DOHH2 (cell line): ENCODE measurements around the gene AFG1L.

Experiments
- H3F3A ChIP-seq: fragments of 200-600 bp; sonication (generic), shearing (Covaris generic); 2 replicates; pipeline ENCODE4 v1.6.0; 2016; ENCODE audit warnings: antibody characterized with exemption, mild to moderate bottlenecking; ENCODE audit not compliant: control insufficient read depth, insufficient read depth
- H3K27ac ChIP-seq: fragments of 200-600 bp; sonication (generic); 2 replicates; pipeline ENCODE4 v1.5.1; 2014; ENCODE audit warnings: low read depth, mild to moderate bottlenecking, low read length, moderate library complexity
- H3K27me3 ChIP-seq: fragments of 200-600 bp; sonication (generic); 2 replicates; pipeline ENCODE4 v1.6.1; 2014; ENCODE audit warnings: mild to moderate bottlenecking, low read length, mixed read lengths; ENCODE audit not compliant: control insufficient read depth
- H3K36me3 ChIP-seq: fragments of 200-600 bp; sonication (generic); 2 replicates; pipeline ENCODE4 v1.6.1; 2014; ENCODE audit warnings: mild to moderate bottlenecking, low read length, moderate library complexity, mixed read lengths; ENCODE audit not compliant: control insufficient read depth
- H3K4me1 ChIP-seq: fragments of 200-600 bp; sonication (generic); 2 replicates; pipeline ENCODE4 v1.6.1; 2014; ENCODE audit warnings: mild to moderate bottlenecking, low read length, mixed read lengths; ENCODE audit not compliant: control insufficient read depth
- H3K4me2 ChIP-seq: fragments of 200-600 bp; sonication (generic); 2 replicates; pipeline ENCODE4 v1.6.0; 2014; ENCODE audit warnings: mild to moderate bottlenecking, low read length, moderate library complexity
- H3K4me3 ChIP-seq: fragments of 200-600 bp; sonication (generic); 2 replicates; pipeline ENCODE4 v1.5.1; 2014; ENCODE audit warnings: mild to moderate bottlenecking, low read length, mixed read lengths
- H3K79me2 ChIP-seq: fragments of 200-600 bp; sonication (generic); 2 replicates; pipeline ENCODE4 v1.6.1; 2014; ENCODE audit warnings: mild to moderate bottlenecking, low read length, mixed read lengths; ENCODE audit not compliant: control insufficient read depth
- H3K9me2 ChIP-seq: fragments of 200-600 bp; sonication (generic); replicated peaks from 2 replicates; pipeline ENCODE4 v1.6.1; 2014; ENCODE audit warnings: mild to moderate bottlenecking, low read length, mixed read lengths; ENCODE audit not compliant: control insufficient read depth
- H3K9me3 ChIP-seq: fragments of 200-600 bp; sonication (generic); 2 replicates; pipeline ENCODE4 v1.6.1; 2014; ENCODE audit warnings: antibody characterized with exemption, low read length, mixed read lengths; ENCODE audit not compliant: control insufficient read depth, insufficient read depth
- H4K20me1 ChIP-seq: fragments of 200-600 bp; sonication (generic); 2 replicates; pipeline ENCODE4 v1.6.0; 2014; ENCODE audit warnings: low read depth, mild to moderate bottlenecking, antibody characterized with exemption, low read length, moderate library complexity; ENCODE audit not compliant: control insufficient read depth, insufficient read depth
- CTCF ChIP-seq: fragments of 200-600 bp; sonication (generic); IDR thresholded peaks from one replicate; pipeline ENCODE4 v1.5.1; 2014; ENCODE audit warnings: antibody characterized with exemption, mild to moderate bottlenecking, low read depth, low read length; ENCODE audit not compliant: poor library complexity, severe bottlenecking
- EZH2phosphoT487 ChIP-seq: fragments of 200-600 bp; sonication (generic); IDR thresholded peaks from 2 replicates; pipeline ENCODE4 v1.6.1; 2017; ENCODE audit warnings: borderline replicate concordance, mild to moderate bottlenecking, antibody characterized with exemption, low read length, moderate library complexity, mixed read lengths

The AFG1L gene

GRCh38 chr6:108359901-108360882, 65.3 kb downstream of the AFG1L start:
- Histone ChIP-seq H3F3A (no peaks in the 10 kb centered on the region), H3K9me2 (no peaks in the 10 kb centered on the region), H3K27me3 (no peaks in the 10 kb centered on the region), H4K20me1 (no peaks in the 10 kb centered on the region), H3K27ac (no peak overlapping the region), H3K79me2 (no peaks in the 10 kb centered on the region), H3K36me3 (no peaks in the 10 kb centered on the region), H3K4me3 (no peak overlapping the region), H3K4me2 (no peak overlapping the region), H3K9me3 (no peaks in the 10 kb centered on the region), H3K4me1 (no peaks in the 10 kb centered on the region)
- TF ChIP-seq CTCF (peak; percentile 32), EZH2phosphoT487 (no peak)

- Histone ChIP-seq H3K27me3 (no peaks in the 10 kb centered on the region), H3K4me1 (no peaks in the 10 kb centered on the region), H3K4me3 (no peak overlapping the region), H3K79me2 (no peaks in the 10 kb centered on the region), H3F3A (no peaks in the 10 kb centered on the region), H3K9me2 (no peaks in the 10 kb centered on the region), H4K20me1 (no peaks in the 10 kb centered on the region), H3K9me3 (no peaks in the 10 kb centered on the region), H3K4me2 (no peak overlapping the region), H3K36me3 (no peaks in the 10 kb centered on the region), H3K27ac (no peak overlapping the region)
- no peak for TF ChIP-seq EZH2phosphoT487
Measured at GRCh38 chr6:108360919-108361311, 66.1 kb downstream of the AFG1L start.

- no peak overlapping the region for H3K4me2 ChIP-seq
- no peaks in the 10 kb centered on the region for H3K9me2 ChIP-seq
- TF ChIP-seq CTCF: no peak
- no peak for TF ChIP-seq EZH2phosphoT487
- no peaks in the 10 kb centered on the region for H3K79me2 ChIP-seq
- H4K20me1 ChIP-seq: no peaks in the 10 kb centered on the region
- H3K27me3 ChIP-seq: no peaks in the 10 kb centered on the region
- H3K4me1 ChIP-seq: no peaks in the 10 kb centered on the region
- H3K4me3 ChIP-seq: no peak overlapping the region
- no peaks in the 10 kb centered on the region for H3K36me3 ChIP-seq
- H3K9me3 ChIP-seq: no peaks in the 10 kb centered on the region
- H3K27ac ChIP-seq: no peak overlapping the region
- H3F3A ChIP-seq: no peaks in the 10 kb centered on the region
Measured at GRCh38 chr6:108361312-108361932, 66.6 kb downstream of the AFG1L start.

GRCh38 chr6:108362455-108362854, 67.6 kb downstream of the AFG1L start:
- TF ChIP-seq CTCF: no peak
- TF ChIP-seq EZH2phosphoT487: no peak
- H3K9me3 ChIP-seq: no peaks in the 10 kb centered on the region
- no peak overlapping the region for H3K4me3 ChIP-seq
- no peaks in the 10 kb centered on the region for H3K79me2 ChIP-seq
- H4K20me1 ChIP-seq: no peaks in the 10 kb centered on the region
- H3K27ac ChIP-seq: no peak overlapping the region
- no peaks in the 10 kb centered on the region for H3F3A ChIP-seq
- H3K27me3 ChIP-seq: no peaks in the 10 kb centered on the region
- no peaks in the 10 kb centered on the region for H3K4me1 ChIP-seq
- H3K9me2 ChIP-seq: no peaks in the 10 kb centered on the region
- H3K36me3 ChIP-seq: no peaks in the 10 kb centered on the region
- no peak overlapping the region for H3K4me2 ChIP-seq
